Activated naive CD4-positive, alpha-beta T cell treated with anti-CD3 and anti-CD28 coated beads, Interleukin-2, amount 50 U/mL, for 72 hours (primary cell): ENCODE data around the gene CP. TPM values are rescaled to one million over a fixed set of nuclear protein-coding genes. Genes with fewer than 3 reads are reported as not detected.
"Not testable (repeated sequence)": the region's sequence is repeated elsewhere in the genome, so short reads cannot be mapped to it uniquely, and the experiment has no call there.

Source experiments
- ATAC-seq, 2 donors: fragments of 150-1000 bp; cut with Tn5 transposase; 2 replicates each; pipeline ENCODE4 v1.10.0; 2021; ENCODE audit warnings: mild to moderate bottlenecking in 2 of 2, moderate library complexity in 2 of 2
- DNase-seq, 2 donors: peaks; one replicate each; pipeline ENCODE4 v3.0.0; 2021 to 2022; ENCODE audit warnings: low spot score in 2 of 2
- H3K27ac Mint-ChIP-seq, 2 donors: one replicate each; pipeline ENCODE4 v1.8.0; 2022; ENCODE audit warnings: mild to moderate bottlenecking in 2 of 2, mixed read lengths in 2 of 2
- H3K36me3 Mint-ChIP-seq, 2 donors: one replicate each; pipeline ENCODE4 v1.8.0; 2022; ENCODE audit warnings: mixed read lengths in 2 of 2
- H3K9me3 Mint-ChIP-seq, 2 donors: one replicate each; pipeline ENCODE4 v1.8.0; 2022; ENCODE audit warnings: mixed read lengths in 2 of 2
- total RNA-seq, 2 donors: library from RNA; stranded (reverse); gene quantifications; one replicate each; pipeline ENCODE4 v1.2.3, GENCODE V29; 2022

The CP gene
- total RNA-seq, 2 donors from 2014 or later = not detected

DNA sequence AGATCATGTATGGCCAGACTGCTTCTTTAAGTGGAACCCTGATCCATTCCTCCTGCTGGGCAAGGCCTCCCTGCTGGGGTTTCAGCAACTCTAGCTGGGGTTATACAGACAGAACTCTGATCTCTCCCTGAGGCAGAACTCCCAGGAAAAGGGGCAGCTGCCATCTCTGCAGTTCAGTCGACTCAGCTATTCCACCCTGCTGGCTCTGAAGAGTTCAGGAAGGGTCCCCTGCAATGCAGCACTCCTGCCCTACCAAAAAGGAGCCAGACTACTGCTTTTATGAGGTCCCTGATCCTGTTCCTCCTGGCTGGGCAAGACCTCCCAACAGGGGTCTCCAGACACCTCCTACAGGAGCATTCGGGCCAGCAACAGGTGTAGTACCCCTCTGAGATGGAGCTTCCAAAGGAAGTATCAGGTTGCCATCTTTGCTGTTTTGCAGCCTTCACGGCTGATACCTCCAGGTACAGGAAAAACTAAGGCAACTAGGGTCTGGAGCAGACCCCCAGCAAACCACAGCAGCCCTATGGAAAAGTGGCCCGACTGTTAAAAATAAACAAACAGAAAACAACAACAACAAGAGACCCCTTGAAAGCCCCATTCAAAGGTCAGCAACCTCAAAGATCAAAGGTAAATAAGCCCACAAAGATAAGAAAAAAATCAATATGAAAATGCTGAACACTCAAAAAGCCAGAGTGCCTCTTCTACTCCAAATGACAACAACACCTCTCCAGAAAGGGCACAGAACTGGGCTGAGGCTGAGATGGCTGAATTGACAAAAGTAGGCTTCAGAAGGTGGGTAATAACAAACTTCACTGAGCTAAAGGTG, 14.2 kb upstream of the CP start:
- Mint-ChIP-seq H3K9me3 (no peaks in the 10 kb centered on the region), H3K27ac (no peak overlapping the region), H3K36me3 (no peaks in the 10 kb centered on the region)
- no peak for DNase-seq
- ATAC-seq = no peak

DNA sequence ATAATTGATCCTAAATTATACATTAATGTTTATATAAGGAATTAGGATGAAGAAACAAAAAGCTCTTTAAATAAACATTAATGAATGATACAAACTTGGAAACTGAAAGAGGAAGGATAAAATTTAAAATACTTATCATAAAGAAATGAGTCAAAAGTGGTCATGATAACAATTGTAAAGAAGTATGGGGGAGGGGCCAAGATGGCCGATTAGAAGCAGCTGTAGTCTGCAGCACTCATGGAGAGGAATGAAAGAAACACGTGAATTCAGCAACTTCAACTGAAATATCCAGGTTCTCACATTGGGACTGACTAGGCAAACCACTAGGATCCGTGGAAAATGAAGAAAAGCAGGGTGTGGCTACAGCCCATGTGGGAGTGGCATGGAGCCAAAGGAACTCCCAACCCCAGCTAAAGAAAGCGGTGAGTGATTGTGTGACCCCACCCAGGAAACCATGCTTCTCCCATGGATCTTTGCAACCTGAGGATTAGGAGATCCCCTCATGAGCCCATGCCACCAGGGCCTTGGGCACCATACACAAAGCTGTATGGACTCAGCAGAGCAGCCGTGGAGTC, 13.1 kb upstream of the CP start:
- Mint-ChIP-seq H3K9me3 (no peaks in the 10 kb centered on the region), H3K36me3 (no peaks in the 10 kb centered on the region)
- ATAC-seq = no peak

DNA sequence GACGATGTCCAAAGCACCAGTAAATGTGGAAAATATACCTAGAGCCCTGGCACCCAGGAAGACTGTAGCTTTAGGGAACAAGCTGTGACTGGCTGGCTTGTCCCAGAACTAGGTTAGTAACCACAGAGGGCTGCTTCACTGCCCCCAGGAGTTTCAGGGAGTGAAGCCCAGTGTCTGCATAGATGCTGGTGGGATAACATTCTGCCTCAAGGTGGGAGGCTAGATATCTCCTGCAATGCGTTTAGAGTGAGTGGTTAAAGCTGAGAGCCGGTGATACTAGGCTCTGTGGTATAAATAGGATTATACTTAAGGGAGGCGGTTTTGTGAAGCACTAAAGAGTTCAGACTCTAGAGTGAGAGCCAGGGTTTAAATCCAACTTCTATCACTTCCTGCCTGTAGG, 11.7 kb upstream of the CP start:
- Mint-ChIP-seq H3K27ac (no peak overlapping the region), H3K9me3 (no peaks in the 10 kb centered on the region), H3K36me3 (no peaks in the 10 kb centered on the region)
- no peak for DNase-seq
- ATAC-seq = no peak

More for the DNA sequence above, 13.1 kb upstream of the CP start:
- no peak overlapping the region for H3K27ac Mint-ChIP-seq
- no peak for DNase-seq

DNA sequence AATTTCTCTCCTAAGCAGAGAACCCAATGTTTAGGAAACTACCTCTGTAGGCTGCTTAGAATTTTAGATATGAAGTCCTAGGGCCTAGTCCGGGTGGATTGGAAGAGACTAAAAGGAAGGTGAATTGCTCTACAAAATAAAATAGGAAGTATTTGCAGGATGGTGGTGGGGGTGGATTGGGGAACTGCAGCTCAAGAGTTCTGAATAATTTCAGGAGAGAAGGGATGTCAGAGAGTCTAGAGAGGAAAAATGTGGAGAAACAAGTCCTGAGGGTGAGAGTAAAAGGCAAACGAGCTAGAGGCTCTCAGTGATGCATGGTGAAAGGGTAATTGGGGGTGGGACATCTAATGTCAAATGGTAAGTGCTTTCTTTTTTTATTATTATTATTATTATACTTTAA, 10.2 kb upstream of the CP start:
- H3K9me3 Mint-ChIP-seq = no peaks in the 10 kb centered on the region
- H3K27ac Mint-ChIP-seq = no peak overlapping the region
- DNase-seq (no peak), ATAC-seq (no peak)
- H3K36me3 Mint-ChIP-seq = no peaks in the 10 kb centered on the region

DNA sequence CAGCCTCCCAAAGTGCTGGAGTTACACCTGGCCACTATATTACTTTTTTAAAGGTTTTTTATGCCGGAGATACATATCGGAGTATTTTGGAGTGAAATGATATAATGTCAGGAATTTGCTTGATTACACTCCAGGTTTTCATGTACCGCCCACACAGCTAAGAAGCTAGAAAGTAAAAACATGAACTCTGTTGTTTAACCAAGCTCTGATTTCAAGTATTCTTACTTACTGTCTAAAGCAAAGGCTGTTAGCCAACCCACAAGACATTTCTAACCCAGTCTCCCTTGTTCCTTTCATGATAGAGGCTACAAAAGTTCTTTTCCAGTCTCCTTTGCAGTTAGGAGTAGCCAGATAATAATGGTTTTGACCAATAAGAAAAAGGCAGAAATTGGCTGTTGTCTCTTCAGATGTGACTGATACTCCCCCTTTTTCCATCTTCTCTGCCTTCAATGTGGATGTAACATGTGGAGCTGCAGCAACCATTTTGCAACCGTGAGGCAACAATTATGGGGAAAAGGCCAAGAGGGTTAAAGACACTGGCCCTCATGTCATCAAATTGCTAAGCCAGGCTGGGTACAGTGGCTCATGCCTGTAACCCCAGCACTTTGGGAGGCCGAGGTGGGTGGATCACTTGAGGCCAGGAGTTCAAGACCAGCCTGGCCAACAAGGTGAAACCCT, 6.1 kb upstream of the CP start:
- DNase-seq (no peak), ATAC-seq (no peak)
- Mint-ChIP-seq H3K36me3 (no peaks in the 10 kb centered on the region), H3K27ac (no peak overlapping the region), H3K9me3 (no peaks in the 10 kb centered on the region)

DNA sequence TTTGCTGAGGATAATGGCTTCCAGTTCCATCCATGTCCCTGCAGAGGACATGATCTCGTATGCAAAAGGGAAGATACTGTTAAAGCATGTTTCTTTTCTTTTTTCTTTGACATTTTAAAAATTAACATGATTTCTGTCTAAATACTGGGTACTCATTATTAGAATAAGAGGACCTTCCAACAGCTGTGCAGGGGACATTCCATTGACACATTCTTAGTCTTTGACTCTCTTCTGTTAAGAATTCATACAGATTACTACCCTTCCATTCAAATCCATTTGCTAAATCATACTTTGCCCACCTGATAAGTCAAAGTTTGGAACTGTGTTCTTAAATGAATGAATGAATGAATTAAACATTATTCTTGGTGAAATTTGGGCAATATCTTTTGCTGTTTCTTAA, 5.1 kb upstream of the CP start:
- Mint-ChIP-seq H3K36me3 (no peaks in the 10 kb centered on the region), H3K27ac (no peak overlapping the region), H3K9me3 (no peaks in the 10 kb centered on the region)
- no peak for DNase-seq
- no peak for ATAC-seq

DNA sequence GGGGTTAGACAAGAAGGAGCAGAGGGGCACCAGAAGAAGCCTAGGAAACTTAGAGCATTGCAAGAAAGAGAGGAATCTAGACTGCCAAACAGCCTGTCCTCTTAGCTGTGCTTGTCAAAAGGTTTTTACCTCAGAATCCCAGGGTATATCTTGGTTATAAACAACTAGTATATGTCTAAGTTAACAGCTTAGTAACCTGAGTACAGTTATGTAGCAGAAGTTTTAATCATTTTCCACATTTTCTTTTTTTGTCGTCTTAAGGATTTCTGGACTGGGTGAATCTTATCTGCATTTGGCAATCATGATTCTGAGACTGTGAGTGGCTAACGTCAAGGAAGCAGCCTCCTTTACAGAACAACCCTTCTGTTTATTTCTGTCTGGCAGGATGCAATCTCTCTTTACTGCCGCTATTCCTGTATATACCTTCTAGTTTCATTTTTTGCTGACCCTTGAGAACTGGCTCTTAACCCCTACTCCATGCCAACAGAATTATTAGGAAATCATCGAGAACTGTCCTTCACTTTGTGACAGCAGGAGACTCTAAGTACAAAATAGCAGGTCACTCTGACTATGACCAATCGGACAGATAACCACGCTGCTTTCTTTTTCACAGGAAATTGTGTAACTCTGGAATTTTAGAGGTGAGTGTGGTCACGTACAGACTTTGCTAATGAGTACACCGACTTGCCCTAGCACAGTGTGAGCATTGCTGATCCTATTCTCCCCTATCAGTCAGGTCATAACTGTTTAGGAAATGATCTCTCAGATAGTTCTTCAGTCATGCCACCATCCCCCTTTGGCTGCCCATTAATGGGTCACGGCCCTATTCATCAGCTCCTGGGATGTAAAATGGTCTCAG, 3.3 kb upstream of the CP start:
- no peaks in the 10 kb centered on the region for H3K9me3 Mint-ChIP-seq

DNA sequence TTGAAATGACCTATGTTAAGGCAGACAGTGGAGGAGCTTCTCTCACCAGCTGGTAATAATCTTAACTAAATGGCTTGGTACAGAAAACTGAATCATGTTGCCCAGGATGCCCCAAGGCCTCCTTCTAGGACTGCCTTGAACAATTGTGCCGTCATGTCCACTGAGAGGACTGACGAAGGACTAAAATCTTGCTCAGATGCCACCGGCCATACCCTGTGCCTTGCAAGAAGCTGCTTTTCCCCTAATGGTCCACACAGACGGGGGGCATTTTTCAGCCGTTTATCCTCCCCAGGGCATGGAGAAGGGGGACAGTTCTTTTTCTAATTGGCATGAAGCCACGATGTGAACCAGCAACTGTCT, 1.8 kb upstream of the CP start:
- Mint-ChIP-seq H3K36me3 (no peaks in the 10 kb centered on the region), H3K9me3 (no peaks in the 10 kb centered on the region), H3K27ac (peak overlapping the region in 1 of 2 donors; percentile 63)
- ATAC-seq = no peak
- no peak for DNase-seq

More for the DNA sequence above, 3.3 kb upstream of the CP start:
- no peaks in the 10 kb centered on the region for H3K36me3 Mint-ChIP-seq
- peak; percentile 98 for ATAC-seq
- peak in 1 of 2 donors; percentile 32 for DNase-seq
- peak overlapping the region; percentile 47 to 62 for H3K27ac Mint-ChIP-seq

DNA sequence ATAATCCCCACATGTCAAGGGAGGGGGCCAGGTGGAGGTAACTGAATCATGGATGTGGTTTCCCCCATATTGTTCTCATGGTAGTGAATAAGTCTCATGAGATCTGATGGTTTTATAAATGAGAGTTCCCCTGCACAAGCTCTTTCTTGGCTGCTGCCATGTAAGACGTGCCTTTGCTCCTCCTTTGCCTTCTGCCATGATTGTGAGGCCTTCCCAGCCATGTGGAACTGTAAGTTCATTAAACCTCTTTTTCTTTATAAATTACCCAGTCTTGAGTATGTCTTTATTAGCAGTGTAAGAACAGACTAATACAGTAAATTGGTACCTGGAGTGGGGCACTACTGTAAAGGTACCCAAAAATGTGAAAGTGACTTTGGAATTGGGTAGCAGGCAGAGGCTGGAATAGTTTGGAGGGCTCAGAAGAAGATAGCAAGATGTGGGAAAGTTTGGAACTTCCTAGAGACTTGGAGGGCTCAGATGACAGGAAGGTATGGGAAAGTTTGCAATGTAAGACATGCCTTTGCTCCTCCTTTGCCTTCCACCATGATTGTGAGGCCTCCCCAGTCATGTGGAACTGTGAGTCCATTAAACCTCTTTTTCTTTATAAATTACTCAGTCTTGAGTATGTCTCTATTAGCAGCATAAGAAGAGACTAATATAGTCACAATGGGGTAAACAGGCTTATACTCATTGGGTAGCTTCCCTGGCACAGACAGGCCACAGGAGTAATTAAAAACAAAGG, 2.1 kb downstream of the CP start:
- ATAC-seq, H3K9me3 Mint-ChIP-seq, H3K36me3 Mint-ChIP-seq, DNase-seq, H3K27ac Mint-ChIP-seq: not testable (repeated sequence)

DNA sequence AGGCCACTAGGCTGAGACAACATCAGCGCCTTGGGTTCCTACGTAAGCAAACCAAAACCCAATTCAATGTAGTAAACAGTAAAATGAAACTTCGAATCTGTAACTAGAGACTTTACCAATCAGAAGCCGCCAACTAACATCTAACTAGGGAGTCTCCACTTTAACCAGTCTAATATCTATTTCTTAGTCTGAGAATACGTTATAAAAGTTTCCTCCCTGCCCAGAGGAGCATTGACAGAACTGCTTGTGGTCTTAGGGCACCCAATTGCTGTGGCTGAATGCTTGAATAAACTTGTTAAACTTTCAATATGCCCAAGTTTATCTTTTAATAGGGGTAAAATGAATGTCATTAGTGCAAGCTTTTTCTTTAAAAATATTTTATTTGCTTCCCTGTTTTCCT, 4.3 kb downstream of the CP start:
- no peaks in the 10 kb centered on the region for H3K36me3 Mint-ChIP-seq
- DNase-seq = no peak
- no peaks in the 10 kb centered on the region for H3K9me3 Mint-ChIP-seq
- H3K27ac Mint-ChIP-seq = no peak overlapping the region
- ATAC-seq = no peak

DNA sequence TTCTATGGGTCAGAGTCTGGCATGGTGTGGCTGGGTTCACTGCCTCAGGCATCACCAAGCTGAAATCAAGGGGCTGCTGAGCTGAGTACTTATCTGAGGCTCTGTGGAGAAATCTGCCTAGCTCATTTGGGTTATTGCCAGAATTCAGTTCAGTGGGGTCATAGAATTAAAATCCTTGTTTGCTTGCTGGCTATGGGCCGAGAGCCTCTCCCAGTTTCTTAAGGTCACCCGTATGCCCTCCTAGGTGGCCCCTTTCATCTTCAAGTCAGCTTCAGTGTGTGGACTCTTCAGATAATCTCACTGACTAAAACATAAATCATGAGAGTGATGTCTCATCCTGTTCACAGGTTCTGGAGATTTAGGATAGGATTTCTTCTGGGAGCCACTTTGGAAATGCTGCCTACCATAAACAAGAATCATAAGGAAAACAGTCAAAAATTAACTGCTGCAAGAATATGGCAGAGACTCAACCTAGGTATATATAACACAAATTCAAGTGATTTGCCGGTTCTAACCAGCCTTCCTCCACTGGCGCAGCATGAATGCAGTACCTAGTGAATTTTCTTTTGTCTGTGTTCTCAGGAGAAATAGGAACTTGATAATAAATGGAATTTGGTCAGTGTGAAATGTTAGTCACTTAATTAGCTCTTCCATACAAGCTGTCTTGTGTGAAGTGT, 5.3 kb downstream of the CP start:
- DNase-seq (no peak), ATAC-seq (no peak)
- Mint-ChIP-seq H3K27ac (no peak overlapping the region), H3K36me3 (no peaks in the 10 kb centered on the region), H3K9me3 (no peaks in the 10 kb centered on the region)

DNA sequence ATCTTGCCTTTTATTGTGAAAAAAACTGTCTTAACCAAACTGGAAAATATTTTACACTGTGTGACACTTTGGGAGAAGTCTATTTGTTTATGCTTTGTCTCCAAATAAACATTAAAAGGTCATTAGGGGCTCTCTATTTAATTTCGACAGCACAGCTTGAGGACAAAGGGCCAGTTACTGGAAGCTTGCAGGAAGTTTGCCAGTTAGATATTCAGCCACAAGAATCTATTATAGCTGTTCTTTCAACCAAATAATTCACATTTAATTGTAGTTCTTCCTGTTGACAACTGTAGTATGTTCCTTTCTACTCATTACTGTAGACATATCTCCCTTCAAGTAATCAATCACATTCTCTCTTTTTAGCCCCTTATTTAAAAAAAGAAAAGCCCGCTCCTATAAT, 6.1 kb downstream of the CP start:
- Mint-ChIP-seq H3K9me3 (no peaks in the 10 kb centered on the region), H3K36me3 (no peaks in the 10 kb centered on the region), H3K27ac (no peak overlapping the region)
- ATAC-seq (no peak), DNase-seq (no peak)

DNA sequence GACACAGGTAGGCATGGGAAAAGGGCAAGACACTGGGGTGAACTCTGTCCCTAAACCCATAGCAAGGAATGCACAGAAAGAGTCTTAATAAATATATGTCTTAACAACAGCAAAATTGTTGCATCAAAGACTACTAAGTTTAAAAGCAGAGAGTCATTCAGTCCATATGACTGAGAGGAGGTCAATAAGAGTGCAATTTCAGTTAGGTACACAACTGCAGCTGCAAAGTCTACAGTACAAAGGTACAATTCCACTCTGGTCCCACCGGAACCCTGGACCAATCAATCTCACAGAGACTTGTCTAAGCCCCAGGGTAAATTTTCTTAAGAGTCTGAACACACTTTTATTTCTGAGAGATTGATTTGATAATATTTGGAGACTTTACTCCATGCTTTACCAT, 6.9 kb downstream of the CP start:
- Mint-ChIP-seq H3K9me3 (no peaks in the 10 kb centered on the region), H3K36me3 (no peaks in the 10 kb centered on the region), H3K27ac (no peak overlapping the region)
- no peak for DNase-seq
- no peak for ATAC-seq

DNA sequence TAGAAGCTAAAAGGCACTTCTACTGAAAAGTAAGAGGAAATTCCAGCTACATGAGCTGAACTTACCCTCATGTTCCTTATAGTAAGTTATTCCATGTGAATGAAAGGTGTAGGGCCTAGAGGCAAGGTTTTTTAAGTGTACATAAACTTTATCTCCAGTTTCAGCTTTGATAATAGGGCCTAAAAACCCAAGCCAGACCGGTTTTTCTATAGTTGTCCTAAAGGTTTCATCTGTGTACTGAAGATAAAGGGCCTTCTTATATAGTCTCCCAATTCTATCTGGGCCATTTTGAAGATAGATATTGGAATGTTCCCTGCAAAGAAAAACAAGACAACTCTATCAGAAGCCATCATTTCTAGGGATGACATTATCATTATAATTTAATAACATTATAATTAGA, 9.2 kb downstream of the CP start:
- DNase-seq (no peak), ATAC-seq (no peak)
- Mint-ChIP-seq H3K36me3 (no peaks in the 10 kb centered on the region), H3K9me3 (no peaks in the 10 kb centered on the region), H3K27ac (no peak overlapping the region)

DNA sequence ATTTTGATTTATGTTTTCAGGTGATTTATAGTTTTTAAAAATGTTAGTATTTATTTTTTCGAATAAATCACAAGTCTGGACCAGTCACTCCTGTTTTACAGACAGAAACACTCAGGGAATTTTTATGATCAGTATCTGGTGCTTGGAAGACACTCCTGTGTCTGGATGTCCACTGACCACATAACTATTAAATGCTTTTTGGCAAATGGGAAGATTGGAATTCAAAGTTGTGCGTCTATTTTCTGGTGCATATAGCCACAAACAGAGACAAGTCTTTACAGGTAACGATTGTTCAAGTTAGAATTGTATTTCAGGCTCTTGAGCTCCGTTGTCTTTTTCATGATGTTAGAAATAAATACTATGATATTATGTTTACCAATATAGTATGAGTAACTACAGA, 12.2 kb downstream of the CP start:
- H3K9me3 Mint-ChIP-seq = no peaks in the 10 kb centered on the region
- no peak for DNase-seq
- H3K36me3 Mint-ChIP-seq = no peaks in the 10 kb centered on the region
- ATAC-seq = no peak
- no peak overlapping the region for H3K27ac Mint-ChIP-seq

DNA sequence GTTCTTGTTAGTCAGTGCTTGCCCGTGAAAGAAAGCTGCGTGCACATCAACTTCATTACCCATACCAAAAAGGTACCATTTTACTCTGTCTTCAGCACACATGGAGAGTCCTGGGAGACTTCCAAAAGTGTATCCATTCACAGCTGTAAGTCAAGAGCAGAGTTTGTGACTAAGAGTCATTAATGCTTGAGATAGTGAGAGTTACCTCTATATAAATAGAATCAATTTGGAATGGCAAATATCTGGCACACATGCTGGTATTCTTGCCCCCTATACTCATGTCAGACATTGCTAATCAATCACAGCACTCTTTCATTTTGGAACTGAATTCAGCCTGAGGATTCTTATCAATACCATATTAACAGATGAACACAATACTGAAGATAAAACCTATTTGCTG, 14.2 kb downstream of the CP start:
- H3K9me3 Mint-ChIP-seq = no peaks in the 10 kb centered on the region
- ATAC-seq = no peak

More for the DNA sequence above, 14.2 kb downstream of the CP start:
- DNase-seq = no peak
- Mint-ChIP-seq H3K27ac (no peak overlapping the region), H3K36me3 (no peaks in the 10 kb centered on the region)
